Measurements from ENCODE around the gene MX2. TPM values are rescaled to one million over a fixed set of nuclear protein-coding genes. Genes with fewer than 3 reads are reported as not detected.

The MX2 gene
- total RNA-seq, 1 experiment from 2014 or later: 17.6 TPM

DNA sequence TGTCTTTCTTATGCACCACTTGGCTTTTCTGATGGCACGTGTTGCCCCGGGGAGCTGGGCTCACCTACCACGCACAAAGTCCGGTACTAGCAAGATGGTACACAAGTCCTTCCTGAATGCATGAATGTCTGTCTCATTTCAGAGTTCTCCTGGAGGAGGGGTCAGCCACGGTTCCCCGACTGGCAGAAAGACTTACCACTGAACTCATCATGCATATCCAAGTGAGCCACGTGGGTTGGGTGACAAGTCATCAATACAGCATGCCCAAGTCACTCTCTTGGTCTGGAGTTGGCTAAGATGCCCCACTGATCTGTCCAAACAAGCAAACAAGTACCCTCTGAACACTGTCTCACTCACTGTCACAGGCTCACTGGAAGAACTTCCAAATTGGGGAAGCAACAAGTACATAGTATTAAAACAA is 35.7 kb downstream of the MX2 start:
- TF ChIP-seq, protein P1, sequence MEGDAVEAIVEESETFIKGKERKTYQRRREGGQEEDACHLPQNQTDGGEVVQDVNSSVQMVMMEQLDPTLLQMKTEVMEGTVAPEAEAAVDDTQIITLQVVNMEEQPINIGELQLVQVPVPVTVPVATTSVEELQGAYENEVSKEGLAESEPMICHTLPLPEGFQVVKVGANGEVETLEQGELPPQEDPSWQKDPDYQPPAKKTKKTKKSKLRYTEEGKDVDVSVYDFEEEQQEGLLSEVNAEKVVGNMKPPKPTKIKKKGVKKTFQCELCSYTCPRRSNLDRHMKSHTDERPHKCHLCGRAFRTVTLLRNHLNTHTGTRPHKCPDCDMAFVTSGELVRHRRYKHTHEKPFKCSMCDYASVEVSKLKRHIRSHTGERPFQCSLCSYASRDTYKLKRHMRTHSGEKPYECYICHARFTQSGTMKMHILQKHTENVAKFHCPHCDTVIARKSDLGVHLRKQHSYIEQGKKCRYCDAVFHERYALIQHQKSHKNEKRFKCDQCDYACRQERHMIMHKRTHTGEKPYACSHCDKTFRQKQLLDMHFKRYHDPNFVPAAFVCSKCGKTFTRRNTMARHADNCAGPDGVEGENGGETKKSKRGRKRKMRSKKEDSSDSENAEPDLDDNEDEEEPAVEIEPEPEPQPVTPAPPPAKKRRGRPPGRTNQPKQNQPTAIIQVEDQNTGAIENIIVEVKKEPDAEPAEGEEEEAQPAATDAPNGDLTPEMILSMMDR (IDR thresholded peaks at IDR 0.05; ENCODE audit: unreplicated experiment): no peak
- CTCF ChIA-PET: no interaction called here
- no peaks in the 10 kb centered on the region for H3K4me1 Mint-ChIP-seq (ENCODE audit: low read depth, unreplicated experiment)
- DNase-seq: no peak
- BruUV-seq (replicated peaks): no TSS peak
- H3K9me3 Mint-ChIP-seq (ENCODE audit: low read depth, unreplicated experiment): no peaks in the 10 kb centered on the region
- no peak overlapping the region for H3K4me3 Mint-ChIP-seq (ENCODE audit: low read depth, unreplicated experiment)
- intact Hi-C loops (cut with micrococcal nuclease; ENCODE audit: unreplicated experiment): no loop called here
- peaks cover 4% of the 10 kb centered on the region for H3K36me3 Mint-ChIP-seq (ENCODE audit: insufficient read depth, unreplicated experiment)
- no peak overlapping the region for H3K27ac Mint-ChIP-seq (ENCODE audit: unreplicated experiment)
- H3K27me3 Mint-ChIP-seq (ENCODE audit: unreplicated experiment): peaks cover 42% of the 10 kb centered on the region

DNA sequence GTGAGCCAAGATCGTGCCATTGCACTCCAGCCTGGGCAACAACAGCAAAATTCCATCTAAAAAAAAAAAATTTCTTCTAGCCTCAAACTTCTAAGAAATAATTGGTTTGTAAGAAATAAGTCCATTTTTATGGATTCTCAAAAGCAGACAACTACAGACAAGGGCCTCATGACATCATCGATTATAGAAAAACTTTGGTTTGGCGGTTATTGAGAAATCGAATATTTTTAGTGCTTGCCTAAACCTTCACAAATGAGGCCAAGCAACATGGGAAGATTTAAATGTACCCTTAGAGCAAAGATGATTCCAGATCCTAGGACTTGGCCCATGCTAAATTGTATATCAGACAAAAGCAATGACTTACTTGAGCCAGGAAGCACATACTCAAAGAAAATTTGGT is 36.4 kb downstream of the MX2 start:
- TF ChIP-seq, protein P1 (IDR thresholded peaks at IDR 0.05; ENCODE audit: unreplicated experiment): no peak
- no peaks in the 10 kb centered on the region for H3K4me1 Mint-ChIP-seq (ENCODE audit: low read depth, unreplicated experiment)
- H3K27me3 Mint-ChIP-seq (ENCODE audit: unreplicated experiment): peaks cover 36% of the 10 kb centered on the region
- CTCF ChIA-PET: no interaction called here
- no peak for DNase-seq
- no TSS peak for BruUV-seq (replicated peaks)
- H3K36me3 Mint-ChIP-seq (ENCODE audit: insufficient read depth, unreplicated experiment): peaks cover 4% of the 10 kb centered on the region
- no peaks in the 10 kb centered on the region for H3K9me3 Mint-ChIP-seq (ENCODE audit: low read depth, unreplicated experiment)
- intact Hi-C loops (cut with micrococcal nuclease; ENCODE audit: unreplicated experiment): no loop called here
- H3K4me3 Mint-ChIP-seq (ENCODE audit: low read depth, unreplicated experiment): no peak overlapping the region
- no peak overlapping the region for H3K27ac Mint-ChIP-seq (ENCODE audit: unreplicated experiment)

DNA sequence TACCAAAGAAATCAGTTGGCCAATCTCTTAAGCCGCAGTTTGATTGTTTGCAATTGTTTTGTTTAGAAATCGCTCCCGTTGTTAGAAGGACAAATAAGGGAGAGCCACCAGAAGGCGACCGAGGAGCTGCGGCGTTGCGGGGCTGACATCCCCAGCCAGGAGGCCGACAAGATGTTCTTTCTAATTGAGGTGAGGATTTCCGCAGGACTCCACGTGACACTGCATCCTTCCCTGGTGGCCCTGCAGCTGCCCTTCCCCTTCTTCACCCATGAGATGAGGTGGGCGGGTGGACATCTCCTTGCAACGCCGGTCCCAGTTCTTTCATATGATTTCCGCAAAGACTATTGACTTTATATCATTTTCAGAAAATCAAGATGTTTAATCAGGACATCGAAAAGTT is 37.0 kb downstream of the MX2 start:
- Mint-ChIP-seq H3K4me3 (ENCODE audit: low read depth, unreplicated experiment) (no peak overlapping the region), H3K9me3 (ENCODE audit: low read depth, unreplicated experiment) (no peaks in the 10 kb centered on the region), H3K27me3 (ENCODE audit: unreplicated experiment) (peaks cover 31% of the 10 kb centered on the region), H3K4me1 (ENCODE audit: low read depth, unreplicated experiment) (no peaks in the 10 kb centered on the region), H3K36me3 (ENCODE audit: insufficient read depth, unreplicated experiment) (peaks cover 4% of the 10 kb centered on the region), H3K27ac (ENCODE audit: unreplicated experiment) (no peak overlapping the region)
- intact Hi-C loops (cut with micrococcal nuclease; ENCODE audit: unreplicated experiment): no loop called here
- no peak for DNase-seq
- CTCF ChIA-PET: no interaction called here
- TF ChIP-seq, protein P1 (IDR thresholded peaks at IDR 0.05; ENCODE audit: unreplicated experiment): no peak
- no TSS peak for BruUV-seq (replicated peaks)

DNA sequence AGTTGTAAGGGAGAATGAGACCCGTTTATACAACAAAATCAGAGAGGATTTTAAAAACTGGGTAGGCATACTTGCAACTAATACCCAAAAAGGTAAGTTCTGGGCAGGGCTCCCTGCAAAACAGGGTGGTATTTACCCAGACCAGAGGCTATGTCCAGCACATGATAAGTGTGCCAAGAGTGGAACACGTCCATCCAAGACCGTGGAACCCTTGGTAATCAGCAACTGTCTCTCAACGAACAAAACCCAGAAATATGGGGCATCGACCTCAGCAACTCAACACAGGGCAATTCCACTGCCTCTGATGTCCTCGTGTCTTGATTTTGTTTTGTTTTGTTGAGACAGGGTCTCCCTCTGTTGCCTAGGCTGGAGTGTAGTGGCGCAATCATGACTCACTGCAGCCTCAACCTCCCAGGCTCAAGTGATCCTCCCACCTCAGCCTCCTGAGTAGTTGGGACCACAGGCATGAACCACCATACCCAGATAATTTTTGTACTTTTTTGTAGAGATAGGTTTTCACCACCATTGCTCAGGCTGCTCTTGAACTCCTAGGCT is 37.5 kb downstream of the MX2 start:
- intact Hi-C loops (cut with micrococcal nuclease; ENCODE audit: unreplicated experiment): no loop called here
- H3K9me3 Mint-ChIP-seq (ENCODE audit: low read depth, unreplicated experiment): no peaks in the 10 kb centered on the region
- CTCF ChIA-PET: no interaction called here
- H3K4me3 Mint-ChIP-seq (ENCODE audit: low read depth, unreplicated experiment): no peak overlapping the region
- BruUV-seq (replicated peaks): no TSS peak
- no peaks in the 10 kb centered on the region for H3K4me1 Mint-ChIP-seq (ENCODE audit: low read depth, unreplicated experiment)
- no peak overlapping the region for H3K27ac Mint-ChIP-seq (ENCODE audit: unreplicated experiment)
- peaks cover 4% of the 10 kb centered on the region for H3K36me3 Mint-ChIP-seq (ENCODE audit: insufficient read depth, unreplicated experiment)
- no peak for DNase-seq
- H3K27me3 Mint-ChIP-seq (ENCODE audit: unreplicated experiment): peaks cover 26% of the 10 kb centered on the region
- TF ChIP-seq, protein P1 (IDR thresholded peaks at IDR 0.05; ENCODE audit: unreplicated experiment): no peak

Measured in Calu3 (cell line).